Lung (tissue), 12 donors: ENCODE measurements around the gene GFOD1. TPM values are rescaled to one million over a fixed set of nuclear protein-coding genes. Genes with fewer than 3 reads are reported as not detected.

Experiments
- ATAC-seq: fragments of 200-7000 bp; cut with Tn5 transposase; one replicate; pipeline ENCODE4 v1.9.1; 2020; ENCODE audit warnings: moderate number of reproducible peaks; ENCODE audit not compliant: insufficient read depth, low FRiP score
- DNase-seq, 3 donors: peaks; one replicate each; pipeline ENCODE4 v3.0.0-alpha.2; 2013 to 2017
- H3K27ac ChIP-seq, 2 donors: one replicate each; pipeline ENCODE4 v1.5.1; 2013; ENCODE audit warnings: mild to moderate bottlenecking in 2 of 2, moderate library complexity in 2 of 2, control low read depth in 1 of 2, inconsistent platforms in 1 of 2, low read depth in 1 of 2, low read length in 1 of 2
- H3K27me3 ChIP-seq, 3 donors: one replicate each; pipeline ENCODE4 v1.5.1; 2013; ENCODE audit warnings: low read length in 2 of 3; ENCODE audit not compliant: control insufficient read depth in 3 of 3, insufficient read depth in 3 of 3
- H3K36me3 ChIP-seq, 4 donors: one replicate each; pipeline ENCODE4 v1.5.1; 2013; ENCODE audit warnings: low read length in 4 of 4, mild to moderate bottlenecking in 1 of 4, moderate library complexity in 1 of 4; ENCODE audit not compliant: control insufficient read depth in 4 of 4, insufficient read depth in 4 of 4
- H3K4me1 ChIP-seq, 5 donors: one replicate each; pipeline ENCODE4 v1.5.1; 2013; ENCODE audit warnings: low read length in 5 of 5, mild to moderate bottlenecking in 2 of 5, moderate library complexity in 1 of 5; ENCODE audit not compliant: control insufficient read depth in 5 of 5, insufficient read depth in 5 of 5
- H3K4me3 ChIP-seq: one replicate; pipeline ENCODE4 v1.5.1; 2013; ENCODE audit warnings: mild to moderate bottlenecking, control low read depth, moderate library complexity
- H3K9ac ChIP-seq, 2 donors: one replicate each; pipeline ENCODE4 v1.5.1; 2013; ENCODE audit warnings: low read length in 2 of 2, control low read depth in 1 of 2; ENCODE audit not compliant: insufficient read depth in 1 of 2
- H3K9me3 ChIP-seq, 4 donors: one replicate each; pipeline ENCODE4 v1.5.1; 2013; ENCODE audit warnings: low read length in 3 of 4, mild to moderate bottlenecking in 1 of 4, moderate library complexity in 1 of 4; ENCODE audit not compliant: control insufficient read depth in 4 of 4, insufficient read depth in 3 of 4
- CTCF ChIP-seq: IDR thresholded peaks from 2 replicates; pipeline ENCODE4 v1.5.1; 2012; ENCODE audit warnings: mild to moderate bottlenecking; ENCODE audit errors: control extremely low read depth, extremely low read depth
- WGBS, 2 donors: extraction: QIAGEN DNeasy Blood & Tissue Kit; methylation state at CpG; one replicate each; pipeline ENCODE4 v1.1.7; 2013; 5-methylcytosine and 5-hydroxymethylcytosine counted together
- polyA plus RNA-seq, 2 donors: library from polyadenylated mRNA; stranded (reverse); fragments of 200-250 nt; gene quantifications; one replicate each; pipeline ENCODE4 v1.2.1, GENCODE V29; 2013
- total RNA-seq, 2 donors: library from RNA; depleted of rRNA in 1 of 2; stranded (reverse); fragments of >200 nt in 1 of 2; gene quantifications; one replicate each; pipeline ENCODE4 v1.2.1, GENCODE V29; 2014 to 2021
- donor health status: control.
- donor health status: control.
- donor health status: Bipolar disorder and iron deficiency.
- donor health status: healthy.
- donor health status: DM: yes; HTN: yes; CAD: no.

GFOD1 gene
- total and polyA plus RNA-seq, 4 donors = 4.0 to 22.8 (median 7.9) TPM

GRCh38 chr6:13504611-13505344, 17.4 kb upstream of the GFOD1 start:
- H3K9ac ChIP-seq = no peak overlapping the region
- H3K27me3 ChIP-seq = no peaks in the 10 kb centered on the region
- H3K36me3 ChIP-seq = no peaks in the 10 kb centered on the region
- no peak for DNase-seq
- no peaks in the 10 kb centered on the region for H3K9me3 ChIP-seq
- no peak for TF ChIP-seq CTCF
- peaks cover 0 to 11% (median 2%) of the 10 kb centered on the region in 5 donors for H3K4me1 ChIP-seq
- H3K4me3 ChIP-seq = no peak overlapping the region
- no peak for ATAC-seq
- peak overlapping the region in 1 of 2 donors; percentile 25 for H3K27ac ChIP-seq
- 68 to 74% methylated on average over 5 of the region's 5 CpGs for WGBS, 2 donors

- no peaks in the 10 kb centered on the region for H3K36me3 ChIP-seq
- H3K27me3 ChIP-seq = no peaks in the 10 kb centered on the region
- H3K4me1 ChIP-seq = peaks cover 0 to 6% (median 0%) of the 10 kb centered on the region in 5 donors
- H3K27ac ChIP-seq = no peak overlapping the region
- no peaks in the 10 kb centered on the region for H3K9me3 ChIP-seq
- no peak overlapping the region for H3K9ac ChIP-seq
- DNase-seq = no peak
- 76 to 83% methylated on average over 3 of the region's 3 CpGs for WGBS, 2 donors
- no peak for TF ChIP-seq CTCF
- no peak for ATAC-seq
- no peak overlapping the region for H3K4me3 ChIP-seq
Measured at GRCh38 chr6:13500915-13501314, 13.5 kb upstream of the GFOD1 start.

- Histone ChIP-seq H3K9me3 (no peaks in the 10 kb centered on the region), H3K36me3 (no peaks in the 10 kb centered on the region), H3K4me1 (peaks cover 0 to 9% (median 0%) of the 10 kb centered on the region in 5 donors), H3K27ac (no peak overlapping the region), H3K27me3 (no peaks in the 10 kb centered on the region), H3K4me3 (no peak overlapping the region), H3K9ac (no peak overlapping the region)
- ATAC-seq = no peak
- TF ChIP-seq CTCF = no peak
- DNase-seq = no peak
- 90 to 97% methylated on average over 1 of the region's 1 CpG for WGBS, 2 donors
Measured at GRCh38 chr6:13500264-13500663, 12.9 kb upstream of the GFOD1 start.
